BJ (cell line): ENCODE results near the gene ADRM1. TPM values are rescaled to one million over a fixed set of nuclear protein-coding genes. Genes with fewer than 3 reads are reported as not detected.

Experiments used
- CTCF ChIA-PET: fragments of 350-600 bp; formaldehyde crosslinking; extraction: SDS; loops from one replicate; lab custom pipeline; 2021; ENCODE audit warnings: antibody characterized with exemption, inconsistent platforms; lab: Yijun Ruan, JAX
- POLR2A ChIA-PET: fragments of 300-600 bp; sonication (Branson Sonifier 250); formaldehyde crosslinking; extraction: SDS; loops from one replicate; lab custom pipeline; 2021; ENCODE audit warnings: antibody characterized with exemption; lab: Charles Lee
- DNase-seq: peaks from one replicate; pipeline ENCODE4 v3.0.0-alpha.2; 2011; ENCODE audit warnings: low read depth
- H3K27me3 ChIP-seq: 2 replicates; pipeline ENCODE4 v1.6.0; 2011; ENCODE audit warnings: low read length; ENCODE audit not compliant: control insufficient read depth, insufficient read depth
- H3K36me3 ChIP-seq: 2 replicates; pipeline ENCODE4 v1.5.1; 2011; ENCODE audit warnings: low read length; ENCODE audit not compliant: control insufficient read depth, insufficient read depth
- H3K4me3 ChIP-seq: 2 replicates; pipeline ENCODE4 v1.5.1; 2011; ENCODE audit warnings: low read depth, mild to moderate bottlenecking, control low read depth, low read length
- CTCF ChIP-seq: IDR thresholded peaks from 2 replicates; pipeline ENCODE4 v1.5.1; 2011; ENCODE audit warnings: low read depth, mild to moderate bottlenecking, control low read depth, inconsistent platforms, low read length, moderate library complexity; ENCODE audit not compliant: insufficient read depth
- polyA plus RNA-seq: library from polyadenylated mRNA; depleted of rRNA; stranded (reverse); fragments of >200 nt; gene quantifications from 2 replicates; pipeline ENCODE4 v1.2.3, GENCODE V29; 2011

The ADRM1 gene
- polyA plus RNA-seq, 1 experiment, result 115 TPM

DNA sequence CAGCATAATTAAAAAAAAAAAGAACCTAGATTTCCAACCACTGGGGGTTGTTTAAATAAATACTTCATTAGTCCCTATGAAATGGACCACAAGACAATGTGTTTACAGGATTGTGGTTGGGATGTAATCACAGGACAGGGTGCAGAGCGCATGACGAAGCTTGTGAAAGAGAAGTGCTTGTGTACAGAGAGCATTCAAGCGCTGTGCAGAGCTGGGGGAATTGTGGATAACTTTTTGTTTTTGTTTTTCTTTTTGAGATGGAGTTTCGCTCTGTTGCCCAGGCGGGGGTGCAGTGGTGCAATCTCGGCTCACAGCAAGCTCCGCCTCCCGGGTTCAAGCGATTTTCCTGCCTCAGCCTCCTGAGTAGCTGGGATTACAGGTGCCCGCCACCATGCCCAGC, 42.0 kb downstream of the ADRM1 start:
- no peaks in the 10 kb centered on the region for H3K27me3 ChIP-seq
- POLR2A ChIA-PET, result no interaction called here
- TF ChIP-seq CTCF, result no peak
- CTCF ChIA-PET, result no interaction called here
- H3K36me3 ChIP-seq, result peaks cover 1% of the 10 kb centered on the region; the same call in 1 of the 2 replicates
- no peak overlapping the region for H3K4me3 ChIP-seq
- DNase-seq, result no peak

DNA sequence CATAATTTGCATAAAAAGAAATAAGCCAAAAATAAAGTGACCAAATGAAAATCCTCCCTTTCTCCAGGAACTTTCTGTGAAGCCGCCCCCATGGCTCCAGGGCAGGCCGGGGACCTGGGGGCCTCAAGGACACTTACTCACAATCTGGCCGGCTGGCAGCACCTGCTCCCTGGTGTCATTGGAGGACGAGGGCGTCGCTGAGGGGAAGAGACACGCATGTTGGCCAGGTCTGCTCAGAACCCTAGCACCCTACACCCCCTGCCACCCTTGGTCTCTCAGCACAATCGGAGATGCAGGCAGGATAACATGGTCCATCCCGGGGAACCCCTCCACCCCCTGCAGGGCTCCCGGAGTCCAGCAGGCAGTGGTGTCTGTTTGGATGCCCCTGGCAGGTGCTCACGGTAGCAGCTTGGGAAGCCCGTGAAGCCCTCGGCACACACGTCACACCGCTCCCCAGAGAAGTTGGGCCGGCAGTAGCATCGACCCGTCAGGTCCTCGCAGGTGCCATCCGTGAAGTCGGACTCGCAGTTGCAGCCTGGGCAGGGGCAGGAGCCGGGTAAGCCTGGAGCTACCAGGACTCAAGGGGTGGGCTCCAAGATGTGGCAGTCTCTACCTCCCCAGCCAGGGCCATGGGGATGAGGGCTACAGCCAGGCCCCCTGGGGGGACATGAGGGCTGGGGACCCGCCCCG, 43.0 kb downstream of the ADRM1 start:
- POLR2A ChIA-PET, result no interaction called here
- Histone ChIP-seq H3K27me3 (no peaks in the 10 kb centered on the region), H3K4me3 (no peak overlapping the region), H3K36me3 (peaks cover 1% of the 10 kb centered on the region; the same call in 1 of the 2 replicates)
- no peak for DNase-seq
- TF ChIP-seq CTCF, result no peak
- CTCF ChIA-PET, result no interaction called here

DNA sequence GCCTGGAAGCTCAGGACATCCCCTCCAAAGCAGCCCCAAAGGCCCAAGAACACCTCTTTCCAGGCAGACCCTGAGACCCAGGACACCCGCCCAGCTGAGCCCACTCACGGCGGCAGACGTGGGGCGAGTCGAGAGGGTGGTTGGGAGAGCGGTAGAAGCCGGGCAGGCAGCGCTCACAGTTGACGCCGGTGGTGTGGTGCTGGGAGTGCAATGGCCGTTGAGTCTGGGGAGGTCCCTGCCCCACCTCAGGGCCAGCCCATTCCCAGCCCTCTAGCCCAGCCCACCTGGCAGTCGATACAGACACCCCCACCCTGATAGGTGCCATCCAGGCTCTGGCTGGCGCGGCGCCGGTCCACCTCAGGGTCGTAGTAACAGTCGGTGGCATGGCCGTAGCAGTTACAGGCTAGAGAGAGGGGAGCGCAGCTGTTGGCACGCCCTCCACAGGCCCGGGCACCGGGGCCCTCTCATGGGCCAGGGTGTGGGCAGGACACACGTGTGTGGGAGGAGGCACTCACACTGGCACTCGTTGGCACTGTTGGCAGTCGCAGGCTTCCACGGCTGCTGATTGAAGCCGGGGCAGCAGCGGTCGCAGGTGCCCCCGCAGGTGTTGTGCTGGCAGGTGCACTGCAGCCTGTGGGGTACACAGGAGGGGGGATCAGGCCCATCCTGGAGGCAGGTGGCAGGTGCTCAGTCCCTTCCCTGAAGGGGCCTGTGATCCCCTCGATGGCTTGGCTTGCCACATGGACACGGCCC, 43.8 kb downstream of the ADRM1 start:
- Histone ChIP-seq H3K4me3 (no peak overlapping the region), H3K36me3 (peaks cover 1% of the 10 kb centered on the region; the same call in 1 of the 2 replicates), H3K27me3 (no peaks in the 10 kb centered on the region)
- POLR2A ChIA-PET, result no interaction called here
- DNase-seq, result no peak
- CTCF ChIA-PET, result no interaction called here
- TF ChIP-seq CTCF, result no peak

DNA sequence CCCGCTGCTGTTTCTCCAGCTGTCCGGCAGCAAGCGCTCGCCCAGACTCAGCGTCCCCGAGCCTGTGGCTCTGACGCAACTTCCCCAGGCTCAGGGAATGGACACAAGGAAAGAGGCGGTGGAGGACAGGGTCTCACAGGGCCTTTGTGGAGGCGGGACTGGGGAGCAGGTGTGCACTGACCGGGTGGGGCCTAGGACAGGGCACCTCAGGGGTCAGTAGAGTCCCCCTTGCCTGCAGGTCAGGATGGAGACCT, 44.3 kb downstream of the ADRM1 start:
- CTCF ChIA-PET, result no interaction called here
- H3K36me3 ChIP-seq, result peaks cover 1% of the 10 kb centered on the region; the same call in 1 of the 2 replicates
- POLR2A ChIA-PET, result no interaction called here

More for the DNA sequence above, 44.3 kb downstream of the ADRM1 start:
- H3K27me3 ChIP-seq, result no peaks in the 10 kb centered on the region
- no peak for TF ChIP-seq CTCF
- H3K4me3 ChIP-seq, result no peak overlapping the region
- no peak for DNase-seq
